Stimulated activated CD8-positive, alpha-beta memory T cell treated with anti-CD3 and anti-CD28 coated beads, Interleukin-2, amount 100 ng/mL, for 1 hour (primary cell): ENCODE data around the gene SIRT7.
"Not testable (repeated sequence)": the region's sequence is repeated elsewhere in the genome, so short reads cannot be mapped to it uniquely, and the experiment has no call there.

Experiments
- DNase-seq, 2 donors: peaks; one replicate each; pipeline ENCODE4 v3.0.0-alpha.2; 2020; ENCODE audit warnings: low read depth in 2 of 2

The SIRT7 gene

GRCh38 chr17:81920612-81921536 lies 2.9 kb upstream of the SIRT7 start:
- no peak for DNase-seq

DNA sequence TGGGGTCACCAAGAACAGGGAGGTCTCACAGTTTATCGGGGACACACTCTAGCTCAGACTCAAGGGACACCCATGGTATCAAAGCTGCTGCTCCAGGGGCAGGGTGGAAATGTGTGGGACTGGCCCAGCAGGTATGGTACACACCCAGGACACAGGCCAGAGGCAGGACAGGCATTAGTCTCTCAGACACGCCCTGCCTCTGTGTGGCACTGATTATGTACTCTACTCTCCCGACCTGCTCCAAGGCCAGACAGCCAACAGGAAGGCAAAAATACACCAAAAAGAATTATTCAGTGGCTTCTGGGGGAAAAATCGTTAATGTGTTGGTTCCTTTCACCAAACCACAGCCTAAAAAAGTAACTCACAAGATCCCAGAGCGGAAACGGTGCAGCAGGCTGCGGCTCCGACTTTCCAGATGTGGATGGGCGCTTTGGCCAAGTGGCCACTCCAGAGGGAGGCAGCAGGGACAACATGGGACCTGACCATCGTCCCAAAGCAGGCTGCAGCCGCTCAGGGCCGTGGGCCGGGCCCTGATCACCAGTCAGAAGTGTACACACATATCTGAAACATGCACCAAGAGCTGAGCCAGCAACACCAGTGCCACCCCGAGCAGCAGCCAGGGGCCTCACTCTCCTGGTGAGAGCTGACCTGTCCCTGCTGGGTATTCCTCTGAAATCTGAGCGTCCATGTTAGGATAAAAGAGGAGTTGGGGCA lies 1.0 kb upstream of the SIRT7 start:
- no peak for DNase-seq

DNA sequence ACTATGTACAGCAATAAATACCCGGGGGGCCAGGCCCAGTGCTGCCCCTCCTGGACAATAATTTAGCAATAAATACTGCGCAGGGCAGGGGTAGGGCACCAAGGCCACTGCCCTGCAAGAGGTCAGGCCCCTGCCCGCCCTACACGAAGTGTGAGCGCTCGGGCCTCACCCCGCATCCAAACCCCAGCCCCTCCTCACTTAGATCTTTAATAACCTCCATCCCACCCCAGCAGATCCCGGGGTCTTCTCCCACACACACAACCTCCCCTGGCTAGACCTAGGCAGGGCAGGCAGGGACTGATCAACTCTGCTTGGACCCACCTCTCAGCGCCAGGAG lies 325 bp upstream of the SIRT7 start:
- not testable (repeated sequence) for DNase-seq

- no peak for DNase-seq
These were observed 1.6 kb downstream of the SIRT7 start for GRCh38 chr17:81916234-81917001.

GRCh38 chr17:81915331-81915730 lies 2.6 kb downstream of the SIRT7 start:
- no peak for DNase-seq

GRCh38 chr17:81914103-81914850 lies 3.7 kb downstream of the SIRT7 start:
- DNase-seq: no peak

DNA sequence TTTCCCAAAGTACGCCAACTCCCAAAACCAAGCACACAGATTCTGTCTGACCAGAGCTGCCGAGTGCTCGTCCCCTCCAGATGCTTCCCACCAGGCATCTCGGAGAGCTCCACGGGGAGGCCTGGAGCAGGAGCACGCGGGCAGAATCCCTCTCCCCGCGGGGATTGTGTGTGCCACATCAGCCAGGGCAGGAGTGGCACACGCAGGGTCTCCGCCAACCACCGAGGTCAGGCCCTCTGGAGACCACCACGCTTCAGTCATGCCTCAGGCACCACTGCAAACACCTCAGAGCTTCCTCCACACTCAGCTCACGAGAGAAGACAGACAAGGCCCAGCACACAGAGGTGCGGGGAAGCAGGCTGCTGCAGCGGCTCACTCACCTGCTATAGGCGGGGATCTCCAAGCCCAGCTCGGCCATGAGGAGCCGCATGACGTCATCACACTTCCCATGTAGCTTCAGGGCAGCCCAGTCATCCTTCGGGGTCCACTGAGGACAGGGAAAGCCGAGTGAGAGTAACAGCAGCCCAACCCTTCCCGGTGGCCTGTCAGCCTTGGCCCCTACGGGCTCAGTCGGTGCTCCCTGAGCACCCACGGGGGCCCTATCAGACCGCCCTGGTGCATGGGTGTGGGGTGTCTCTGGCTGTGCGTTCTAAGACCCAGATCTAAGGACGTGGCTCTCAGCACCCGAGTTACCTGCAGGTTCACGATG lies 4.4 kb downstream of the SIRT7 start:
- no peak for DNase-seq

DNA sequence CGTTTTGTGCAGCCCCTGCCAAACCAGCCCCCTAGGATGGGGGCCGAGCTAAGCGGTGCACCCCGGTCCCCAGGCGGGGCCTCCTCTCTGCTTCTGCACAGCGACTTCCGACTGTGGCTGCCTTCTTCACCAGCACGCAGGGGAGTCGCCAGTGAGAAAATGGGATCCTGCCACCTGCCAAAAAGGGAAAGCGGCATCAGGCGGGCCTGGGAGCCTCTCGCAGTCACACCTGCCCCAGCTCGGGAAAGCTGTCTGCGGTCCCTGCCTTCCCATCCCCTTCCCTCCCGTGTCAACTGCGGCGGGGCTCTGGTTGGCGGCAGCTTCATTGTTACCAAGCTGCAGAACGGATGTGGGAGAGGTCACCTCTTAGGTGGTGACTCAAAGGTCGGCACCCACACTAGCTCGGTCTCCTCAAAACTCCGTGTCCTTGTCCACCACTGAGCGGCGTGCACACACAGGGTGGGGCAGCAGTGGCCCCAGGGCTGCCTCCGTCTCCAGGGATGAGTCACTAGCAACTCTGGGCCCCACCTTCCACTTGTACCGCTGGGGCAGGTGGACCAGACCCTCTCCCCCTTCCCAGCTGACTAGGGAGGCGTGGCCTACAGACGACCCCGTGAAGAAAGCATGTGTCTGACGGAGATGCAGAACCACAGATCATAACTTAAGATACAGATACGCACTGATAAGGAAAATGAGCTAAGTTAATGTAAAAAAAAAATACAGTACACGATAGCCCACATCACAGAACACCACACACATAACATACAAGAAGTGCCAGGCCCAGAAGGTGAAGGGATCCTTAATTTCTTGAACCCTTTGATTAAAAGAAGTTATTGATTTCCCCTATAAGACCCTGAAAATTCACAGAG lies 5.3 kb downstream of the SIRT7 start:
- no peak for DNase-seq

DNA sequence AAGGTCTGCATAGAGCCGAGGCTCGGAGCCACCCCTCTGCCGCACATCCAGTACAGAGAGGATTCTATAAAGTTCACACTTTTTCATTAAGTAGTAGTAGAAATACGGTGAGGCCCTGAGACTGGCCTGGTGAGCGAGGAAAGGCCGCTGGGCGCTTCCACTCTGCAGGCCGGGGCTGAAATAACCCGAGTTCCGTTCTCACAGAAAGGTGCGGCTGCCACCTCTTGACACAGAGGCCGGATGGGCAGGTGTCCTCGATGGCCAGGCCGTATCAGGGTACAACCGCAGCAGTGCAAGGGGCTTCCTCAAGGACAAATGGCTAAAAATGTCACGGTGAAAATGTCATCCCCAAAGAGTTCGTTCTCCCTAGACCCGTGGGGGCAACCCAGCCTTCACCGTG lies 6.0 kb downstream of the SIRT7 start:
- DNase-seq: no peak

DNA sequence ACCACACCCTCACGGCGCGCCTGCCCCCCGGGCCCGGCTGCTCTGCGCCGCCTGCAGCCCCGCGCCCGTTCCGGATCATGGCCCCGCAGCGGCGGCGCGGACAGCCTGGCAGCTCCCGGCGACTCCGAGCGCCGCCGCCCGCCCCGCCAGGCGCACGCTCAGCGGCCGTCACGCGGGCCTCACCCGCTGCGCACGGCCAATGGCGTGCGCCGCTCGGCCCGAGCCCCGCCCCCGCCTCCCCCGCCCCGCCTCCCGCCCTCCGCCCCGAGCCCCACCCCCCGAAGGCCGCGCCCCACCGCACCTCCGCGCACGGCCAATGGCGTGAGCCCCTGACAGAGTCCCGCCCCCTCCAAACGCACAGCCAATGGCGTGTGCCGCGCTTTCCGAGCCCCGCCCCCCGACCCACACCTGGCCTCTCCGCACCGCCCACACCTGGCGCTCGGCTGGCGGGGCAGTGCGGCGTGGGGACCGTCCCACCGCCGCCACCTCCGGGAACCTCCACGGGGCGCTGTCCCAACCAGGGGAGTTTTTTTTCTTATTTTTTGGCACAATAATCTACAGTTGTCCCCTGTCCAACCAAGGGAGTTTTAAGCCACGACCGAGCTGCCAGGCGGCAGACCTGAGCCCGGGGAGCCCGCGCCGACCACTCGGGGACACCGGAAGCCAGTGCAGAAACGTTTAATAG lies 6.6 kb downstream of the SIRT7 start, which contains the start of gene PCYT2:
Gene PCYT2 (minus strand): TSS at position 123 of the 685 bp plus-strand sequence. CDS start 44 bp downstream, at position 79.
- DNase-seq: peak; percentile 80 to 91

- DNase-seq: no peak
These were observed 7.1 kb downstream of the SIRT7 start for GRCh38 chr17:81910840-81911276.

- no peak for DNase-seq
These were observed 7.8 kb downstream of the SIRT7 start for GRCh38 chr17:81909966-81910839.

- no peak for DNase-seq
These were observed 8.7 kb downstream of the SIRT7 start for GRCh38 chr17:81909231-81909630.

DNA sequence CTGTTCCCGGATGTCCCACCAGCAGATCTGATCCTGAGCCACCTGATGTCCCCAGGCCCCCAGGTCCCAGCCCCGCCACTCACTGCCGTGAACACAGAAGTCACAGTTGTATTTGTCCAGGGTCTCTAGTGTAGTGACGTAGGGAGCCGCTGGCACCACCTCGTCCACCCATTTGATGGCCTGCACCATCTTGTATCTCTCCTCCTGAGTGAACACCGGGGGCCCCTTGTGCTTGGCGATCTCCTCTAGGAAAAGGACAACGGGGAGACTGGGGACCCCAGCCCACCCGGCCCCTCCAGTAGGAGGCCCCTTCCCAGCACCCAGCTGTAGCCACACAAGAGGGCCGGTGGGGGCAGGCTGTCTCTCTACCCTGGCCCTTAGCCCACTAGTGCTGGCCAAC lies 9.2 kb downstream of the SIRT7 start:
- no peak for DNase-seq

- DNase-seq: no peak
These were observed 10.5 kb downstream of the SIRT7 start for GRCh38 chr17:81907219-81908145.

DNA sequence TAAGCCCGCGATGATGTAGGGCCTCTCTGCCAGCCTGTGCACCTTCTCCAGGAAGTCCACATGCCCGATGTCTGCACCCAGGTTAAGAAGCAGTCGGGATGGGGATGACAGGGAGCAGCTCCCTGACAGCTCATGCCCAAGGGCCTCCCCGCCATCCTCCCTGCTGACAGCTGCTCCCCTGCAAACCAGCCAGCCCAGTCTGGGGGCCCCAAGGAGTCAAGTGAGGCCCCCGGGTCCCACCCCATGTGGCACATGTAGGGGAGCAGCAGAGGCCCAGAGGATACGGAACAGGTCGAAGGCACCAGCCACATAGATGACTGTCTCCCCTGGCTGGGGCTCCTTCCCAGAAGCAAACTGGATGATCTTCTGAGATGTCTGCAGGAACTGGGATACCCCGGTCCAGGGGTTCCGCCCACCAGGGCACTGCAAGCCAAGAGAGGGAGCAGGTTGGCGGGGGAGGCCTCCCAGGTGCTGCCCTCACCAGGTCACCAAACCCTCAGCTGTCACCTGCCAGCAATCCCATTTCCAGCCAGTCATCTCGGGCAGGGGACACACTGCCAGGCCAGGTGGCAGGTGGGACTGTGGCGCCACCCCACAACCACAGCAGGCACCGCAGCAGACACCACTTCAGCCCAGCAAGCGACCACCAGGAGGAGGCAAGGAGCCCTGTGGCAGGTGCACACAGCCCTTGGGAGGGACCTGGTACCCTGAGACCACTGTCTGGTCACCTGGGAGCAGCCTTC lies 11.3 kb downstream of the SIRT7 start:
- no peak for DNase-seq
